Measurements from ENCODE around the gene WNK1. TPM values are rescaled to one million over a fixed set of nuclear protein-coding genes. Genes with fewer than 3 reads are reported as not detected.
"Not testable (repeated sequence)": the region's sequence is repeated elsewhere in the genome, so short reads cannot be mapped to it uniquely, and the experiment has no call there.

Gene WNK1
- total and polyA plus RNA-seq, 9 donors, result 49.5 to 83.7 (median 65.1) TPM

- H3K27ac ChIP-seq (ENCODE audit: low read length), result no peak overlapping the region
- H3K4me1 ChIP-seq (ENCODE audit: control insufficient read depth, insufficient read depth, low read length), result peaks cover 3% of the 10 kb centered on the region
- no peaks in the 10 kb centered on the region for H3K9me3 ChIP-seq (replicated peaks; ENCODE audit: control insufficient read depth, low read depth, low read length)
- no peak for DNase-seq
- H3K36me3 ChIP-seq (ENCODE audit: control insufficient read depth, insufficient read depth, low read length), result no peaks in the 10 kb centered on the region
- no peak overlapping the region for H3K4me3 ChIP-seq (ENCODE audit: low read length)
- no CpG with 5 or more reads among the region's 3 CpGs for WGBS (ENCODE audit: insufficient coverage)
- no peaks in the 10 kb centered on the region for H3K27me3 ChIP-seq (ENCODE audit: control insufficient read depth, insufficient read depth, low read length)
These were observed 25.2 kb downstream of the WNK1 start for GRCh38 chr12:777550-778047.

- H3K9me3 ChIP-seq (replicated peaks; ENCODE audit: control insufficient read depth, low read depth, low read length), result no peaks in the 10 kb centered on the region
- WGBS (ENCODE audit: insufficient coverage), result no CpG with 5 or more reads among the region's 6 CpGs
- H3K27me3 ChIP-seq (ENCODE audit: control insufficient read depth, insufficient read depth, low read length), result no peaks in the 10 kb centered on the region
- no peak overlapping the region for H3K27ac ChIP-seq (ENCODE audit: low read length)
- H3K4me1 ChIP-seq (ENCODE audit: control insufficient read depth, insufficient read depth, low read length), result peaks cover 3% of the 10 kb centered on the region
- H3K36me3 ChIP-seq (ENCODE audit: control insufficient read depth, insufficient read depth, low read length), result no peaks in the 10 kb centered on the region
- H3K4me3 ChIP-seq (ENCODE audit: low read length), result no peak overlapping the region
- no peak for DNase-seq
These were observed 26.2 kb downstream of the WNK1 start for GRCh38 chr12:778615-779014.

- H3K27me3 ChIP-seq (ENCODE audit: control insufficient read depth, insufficient read depth, low read length), result no peaks in the 10 kb centered on the region
- WGBS (ENCODE audit: insufficient coverage), result no CpG with 5 or more reads among the region's 4 CpGs
- no peak overlapping the region for H3K4me3 ChIP-seq (ENCODE audit: low read length)
- no peaks in the 10 kb centered on the region for H3K36me3 ChIP-seq (ENCODE audit: control insufficient read depth, insufficient read depth, low read length)
- no peak overlapping the region for H3K27ac ChIP-seq (ENCODE audit: low read length)
- H3K9me3 ChIP-seq (replicated peaks; ENCODE audit: control insufficient read depth, low read depth, low read length), result no peaks in the 10 kb centered on the region
- DNase-seq, result peak; percentile 21
- peaks cover 3% of the 10 kb centered on the region for H3K4me1 ChIP-seq (ENCODE audit: control insufficient read depth, insufficient read depth, low read length)
These were observed 27.7 kb downstream of the WNK1 start for GRCh38 chr12:779745-780734.

- no peaks in the 10 kb centered on the region for H3K9me3 ChIP-seq (replicated peaks; ENCODE audit: control insufficient read depth, low read depth, low read length)
- no peaks in the 10 kb centered on the region for H3K27me3 ChIP-seq (ENCODE audit: control insufficient read depth, insufficient read depth, low read length)
- H3K27ac ChIP-seq (ENCODE audit: low read length), result no peak overlapping the region
- peaks cover 3% of the 10 kb centered on the region for H3K4me1 ChIP-seq (ENCODE audit: control insufficient read depth, insufficient read depth, low read length)
- H3K4me3 ChIP-seq (ENCODE audit: low read length), result no peak overlapping the region
- DNase-seq, result no peak
- H3K36me3 ChIP-seq (ENCODE audit: control insufficient read depth, insufficient read depth, low read length), result no peaks in the 10 kb centered on the region
- WGBS (ENCODE audit: insufficient coverage), result 79% methylated on average over 2 of the region's 2 CpGs
These were observed 28.5 kb downstream of the WNK1 start for GRCh38 chr12:780750-781379.

- H3K4me3 ChIP-seq (ENCODE audit: low read length), result no peak overlapping the region
- no CpG with 5 or more reads among the region's 2 CpGs for WGBS (ENCODE audit: insufficient coverage)
- no peaks in the 10 kb centered on the region for H3K4me1 ChIP-seq (ENCODE audit: control insufficient read depth, insufficient read depth, low read length)
- no peaks in the 10 kb centered on the region for H3K36me3 ChIP-seq (ENCODE audit: control insufficient read depth, insufficient read depth, low read length)
- H3K9me3 ChIP-seq (replicated peaks; ENCODE audit: control insufficient read depth, low read depth, low read length), result no peaks in the 10 kb centered on the region
- no peak for DNase-seq
- H3K27me3 ChIP-seq (ENCODE audit: control insufficient read depth, insufficient read depth, low read length), result no peaks in the 10 kb centered on the region
- no peak overlapping the region for H3K27ac ChIP-seq (ENCODE audit: low read length)
These were observed 33.3 kb downstream of the WNK1 start for GRCh38 chr12:785706-786105.

- H3K36me3 ChIP-seq (ENCODE audit: control insufficient read depth, insufficient read depth, low read length), result no peaks in the 10 kb centered on the region
- H3K4me3 ChIP-seq (ENCODE audit: low read length), result no peak overlapping the region
- no peaks in the 10 kb centered on the region for H3K4me1 ChIP-seq (ENCODE audit: control insufficient read depth, insufficient read depth, low read length)
- no peak for DNase-seq
- H3K9me3 ChIP-seq (replicated peaks; ENCODE audit: control insufficient read depth, low read depth, low read length), result no peaks in the 10 kb centered on the region
- no peaks in the 10 kb centered on the region for H3K27me3 ChIP-seq (ENCODE audit: control insufficient read depth, insufficient read depth, low read length)
- no peak overlapping the region for H3K27ac ChIP-seq (ENCODE audit: low read length)
- 100% methylated on average over 3 of the region's 4 CpGs for WGBS (ENCODE audit: insufficient coverage)
These were observed 35.9 kb downstream of the WNK1 start for GRCh38 chr12:788288-788687.

GRCh38 chr12:788762-789161 lies 36.4 kb downstream of the WNK1 start:
- H3K27ac ChIP-seq (ENCODE audit: low read length); DNase-seq; H3K4me3 ChIP-seq (ENCODE audit: low read length); H3K9me3 ChIP-seq (replicated peaks; ENCODE audit: control insufficient read depth, low read depth, low read length); H3K27me3 ChIP-seq (ENCODE audit: control insufficient read depth, insufficient read depth, low read length); H3K4me1 ChIP-seq (ENCODE audit: control insufficient read depth, insufficient read depth, low read length); H3K36me3 ChIP-seq (ENCODE audit: control insufficient read depth, insufficient read depth, low read length): not testable (repeated sequence)
- 80% methylated on average over 4 of the region's 4 CpGs for WGBS (ENCODE audit: insufficient coverage)

- WGBS (ENCODE audit: insufficient coverage), result no CpG with 5 or more reads among the region's 3 CpGs
- Histone ChIP-seq H3K4me1 (ENCODE audit: control insufficient read depth, insufficient read depth, low read length) (no peaks in the 10 kb centered on the region), H3K27ac (ENCODE audit: low read length) (no peak overlapping the region), H3K9me3 (replicated peaks; ENCODE audit: control insufficient read depth, low read depth, low read length) (no peaks in the 10 kb centered on the region), H3K36me3 (ENCODE audit: control insufficient read depth, insufficient read depth, low read length) (no peaks in the 10 kb centered on the region), H3K4me3 (ENCODE audit: low read length) (no peak overlapping the region), H3K27me3 (ENCODE audit: control insufficient read depth, insufficient read depth, low read length) (no peaks in the 10 kb centered on the region)
- no peak for DNase-seq
These were observed 37.6 kb downstream of the WNK1 start for GRCh38 chr12:789852-790563.

GRCh38 chr12:790608-791007 lies 38.2 kb downstream of the WNK1 start:
- H3K9me3 ChIP-seq (replicated peaks; ENCODE audit: control insufficient read depth, low read depth, low read length), result no peaks in the 10 kb centered on the region
- no peaks in the 10 kb centered on the region for H3K36me3 ChIP-seq (ENCODE audit: control insufficient read depth, insufficient read depth, low read length)
- H3K27me3 ChIP-seq (ENCODE audit: control insufficient read depth, insufficient read depth, low read length), result no peaks in the 10 kb centered on the region
- no peak for DNase-seq
- WGBS (ENCODE audit: insufficient coverage), result no CpG with 5 or more reads among the region's 1 CpG
- no peak overlapping the region for H3K4me3 ChIP-seq (ENCODE audit: low read length)
- no peak overlapping the region for H3K27ac ChIP-seq (ENCODE audit: low read length)
- no peaks in the 10 kb centered on the region for H3K4me1 ChIP-seq (ENCODE audit: control insufficient read depth, insufficient read depth, low read length)

- DNase-seq, result no peak
- Histone ChIP-seq H3K4me1 (ENCODE audit: control insufficient read depth, insufficient read depth, low read length) (peaks cover 2% of the 10 kb centered on the region), H3K4me3 (ENCODE audit: low read length) (no peak overlapping the region), H3K9me3 (replicated peaks; ENCODE audit: control insufficient read depth, low read depth, low read length) (no peaks in the 10 kb centered on the region), H3K27ac (ENCODE audit: low read length) (no peak overlapping the region), H3K36me3 (ENCODE audit: control insufficient read depth, insufficient read depth, low read length) (no peaks in the 10 kb centered on the region), H3K27me3 (ENCODE audit: control insufficient read depth, insufficient read depth, low read length) (no peaks in the 10 kb centered on the region)
- no CpG with 5 or more reads among the region's 3 CpGs for WGBS (ENCODE audit: insufficient coverage)
These were observed 40.7 kb downstream of the WNK1 start for GRCh38 chr12:793037-793436.

All from muscle of leg (tissue), 11 donors.